Measurements from ENCODE around the gene KCNQ1.

The KCNQ1 gene

DNA sequence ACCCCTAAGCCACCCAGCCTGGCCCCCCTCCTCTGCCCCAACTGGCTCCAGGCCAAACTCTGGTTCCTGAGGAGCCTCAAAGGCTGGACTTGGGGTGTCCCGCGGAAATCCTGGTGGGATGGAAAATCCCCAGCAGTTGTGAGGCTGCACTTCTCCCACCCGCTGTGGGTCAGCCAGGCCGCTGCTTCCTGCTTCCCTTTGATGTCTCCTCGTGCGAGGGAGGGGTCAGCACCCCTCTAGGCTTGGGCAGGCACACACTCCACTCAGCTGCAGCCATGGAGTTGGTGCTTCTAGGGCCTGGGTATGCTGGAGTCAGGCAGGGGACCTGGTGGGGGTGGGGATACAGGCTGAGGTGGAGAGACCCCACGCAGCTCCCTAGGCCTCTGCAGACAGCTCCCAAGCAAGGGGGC is 243.0 kb downstream of the KCNQ1 start:
- Histone ChIP-seq H3F3A (ENCODE audit: low read depth) (no peaks in the 10 kb centered on the region), H3K79me2 (ENCODE audit: insufficient read depth, low read length) (peaks cover 100% of the 10 kb centered on the region), H3K9ac (ENCODE audit: low read depth, low read length, poor library complexity, severe bottlenecking) (no peak overlapping the region), H3K9me2 (replicated peaks; ENCODE audit: low read depth, low read length) (no peaks in the 10 kb centered on the region), H3K9me3 (ENCODE audit: insufficient read depth, low read depth, low read length) (no peaks in the 10 kb centered on the region), H3K36me3 (ENCODE audit: insufficient read depth, low read length) (peaks cover 12% of the 10 kb centered on the region; the same call in 1 of the 2 replicates), H3K4me1 (ENCODE audit: insufficient read depth, low read length, poor library complexity, severe bottlenecking) (peaks cover 52% of the 10 kb centered on the region), H4K20me1 (ENCODE audit: insufficient read depth, low read length, poor library complexity, severe bottlenecking) (peaks cover 58% of the 10 kb centered on the region), H3K27me3 (ENCODE audit: insufficient read depth, low read length, poor library complexity, severe bottlenecking) (no peaks in the 10 kb centered on the region), H2AFZ (ENCODE audit: low read length) (no peak overlapping the region), H3K4me3 (ENCODE audit: low read length, poor library complexity, severe bottlenecking) (no peak overlapping the region), H3K4me2 (ENCODE audit: low read depth, low read length, poor library complexity, severe bottlenecking) (no peak overlapping the region)
- TF ChIP-seq EZH2phosphoT487 (IDR thresholded peaks at IDR 0.05; ENCODE audit: borderline replicate concordance): no peak
- TF ChIP-seq, protein P1, sequence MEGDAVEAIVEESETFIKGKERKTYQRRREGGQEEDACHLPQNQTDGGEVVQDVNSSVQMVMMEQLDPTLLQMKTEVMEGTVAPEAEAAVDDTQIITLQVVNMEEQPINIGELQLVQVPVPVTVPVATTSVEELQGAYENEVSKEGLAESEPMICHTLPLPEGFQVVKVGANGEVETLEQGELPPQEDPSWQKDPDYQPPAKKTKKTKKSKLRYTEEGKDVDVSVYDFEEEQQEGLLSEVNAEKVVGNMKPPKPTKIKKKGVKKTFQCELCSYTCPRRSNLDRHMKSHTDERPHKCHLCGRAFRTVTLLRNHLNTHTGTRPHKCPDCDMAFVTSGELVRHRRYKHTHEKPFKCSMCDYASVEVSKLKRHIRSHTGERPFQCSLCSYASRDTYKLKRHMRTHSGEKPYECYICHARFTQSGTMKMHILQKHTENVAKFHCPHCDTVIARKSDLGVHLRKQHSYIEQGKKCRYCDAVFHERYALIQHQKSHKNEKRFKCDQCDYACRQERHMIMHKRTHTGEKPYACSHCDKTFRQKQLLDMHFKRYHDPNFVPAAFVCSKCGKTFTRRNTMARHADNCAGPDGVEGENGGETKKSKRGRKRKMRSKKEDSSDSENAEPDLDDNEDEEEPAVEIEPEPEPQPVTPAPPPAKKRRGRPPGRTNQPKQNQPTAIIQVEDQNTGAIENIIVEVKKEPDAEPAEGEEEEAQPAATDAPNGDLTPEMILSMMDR (conservative IDR thresholded peaks at IDR 0.05; ENCODE audit: low read length): no peak

GRCh38 chr11:2688381-2689231 is 243.8 kb downstream of the KCNQ1 start:
- H3K27me3 ChIP-seq (ENCODE audit: insufficient read depth, low read length, poor library complexity, severe bottlenecking): no peaks in the 10 kb centered on the region
- peaks cover 66% of the 10 kb centered on the region for H4K20me1 ChIP-seq (ENCODE audit: insufficient read depth, low read length, poor library complexity, severe bottlenecking)
- peaks cover 100% of the 10 kb centered on the region for H3K79me2 ChIP-seq (ENCODE audit: insufficient read depth, low read length)
- H3K4me2 ChIP-seq (ENCODE audit: low read depth, low read length, poor library complexity, severe bottlenecking): peak overlapping the region; percentile 36
- H2AFZ ChIP-seq (ENCODE audit: low read length): no peak overlapping the region
- no peak overlapping the region for H3K4me3 ChIP-seq (ENCODE audit: low read length, poor library complexity, severe bottlenecking)
- no peaks in the 10 kb centered on the region for H3K9me2 ChIP-seq (replicated peaks; ENCODE audit: low read depth, low read length)
- peak overlapping the region; percentile 10 for H3K9ac ChIP-seq (ENCODE audit: low read depth, low read length, poor library complexity, severe bottlenecking)
- TF ChIP-seq, protein P1 (conservative IDR thresholded peaks at IDR 0.05; ENCODE audit: low read length): no peak
- TF ChIP-seq EZH2phosphoT487 (IDR thresholded peaks at IDR 0.05; ENCODE audit: borderline replicate concordance): no peak
- H3K36me3 ChIP-seq (ENCODE audit: insufficient read depth, low read length): peaks cover 12% of the 10 kb centered on the region; the same call in 1 of the 2 replicates
- H3K9me3 ChIP-seq (ENCODE audit: insufficient read depth, low read depth, low read length): no peaks in the 10 kb centered on the region
- H3F3A ChIP-seq (ENCODE audit: low read depth): no peaks in the 10 kb centered on the region
- peaks cover 60% of the 10 kb centered on the region for H3K4me1 ChIP-seq (ENCODE audit: insufficient read depth, low read length, poor library complexity, severe bottlenecking)

DNA sequence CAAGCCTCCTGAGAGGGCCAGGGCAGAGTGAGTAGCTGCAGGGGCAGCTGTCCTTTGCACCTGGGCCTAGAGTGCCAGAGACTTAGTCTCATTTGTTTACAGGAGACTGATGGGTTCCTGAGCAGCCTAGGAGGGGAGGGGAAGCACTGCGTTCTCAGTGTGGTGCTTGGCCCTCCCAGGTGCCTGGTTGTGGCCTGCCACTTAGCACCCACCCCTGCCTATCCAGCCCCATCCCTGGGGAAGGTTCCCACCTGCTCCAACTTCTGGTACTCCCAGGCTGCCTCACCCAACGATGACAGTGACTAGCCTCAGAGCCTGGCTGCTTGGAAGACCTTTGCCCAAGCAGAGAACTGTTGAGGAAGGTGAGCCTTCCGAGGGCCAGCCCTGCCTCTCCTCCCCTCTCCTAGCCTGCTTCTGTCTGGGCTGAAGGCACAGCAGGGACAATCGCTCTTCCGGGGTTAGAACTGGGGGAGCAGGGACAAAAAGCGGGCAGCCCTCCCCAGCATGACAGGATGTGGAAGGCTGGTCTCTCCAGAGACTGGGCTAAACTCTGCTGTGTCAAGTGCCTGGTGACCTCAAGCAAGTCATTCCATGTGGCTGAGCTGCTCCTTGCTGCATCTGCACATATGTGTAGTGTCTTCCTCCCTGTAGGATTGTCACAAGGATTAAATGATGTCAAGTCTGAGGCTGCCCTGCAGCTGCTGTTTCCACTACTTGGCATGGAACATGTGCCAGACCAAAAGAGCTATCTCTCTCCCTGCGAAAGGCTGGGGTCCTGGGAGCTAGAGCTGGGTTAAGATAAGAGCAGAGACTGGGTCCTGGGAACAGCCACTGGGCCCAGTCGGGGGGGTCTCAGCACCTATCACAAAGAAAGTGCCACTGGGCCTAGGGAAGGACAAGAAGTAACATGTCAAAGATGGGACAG is 245.1 kb downstream of the KCNQ1 start:
- Histone ChIP-seq H3K79me2 (ENCODE audit: insufficient read depth, low read length) (peaks cover 100% of the 10 kb centered on the region), H3K4me1 (ENCODE audit: insufficient read depth, low read length, poor library complexity, severe bottlenecking) (peaks cover 73% of the 10 kb centered on the region), H3K9ac (ENCODE audit: low read depth, low read length, poor library complexity, severe bottlenecking) (peak overlapping the region; percentile 3), H3F3A (ENCODE audit: low read depth) (peaks cover 3% of the 10 kb centered on the region), H3K9me2 (replicated peaks; ENCODE audit: low read depth, low read length) (no peaks in the 10 kb centered on the region), H4K20me1 (ENCODE audit: insufficient read depth, low read length, poor library complexity, severe bottlenecking) (peaks cover 69% of the 10 kb centered on the region), H2AFZ (ENCODE audit: low read length) (no peak overlapping the region), H3K9me3 (ENCODE audit: insufficient read depth, low read depth, low read length) (no peaks in the 10 kb centered on the region), H3K4me3 (ENCODE audit: low read length, poor library complexity, severe bottlenecking) (no peak overlapping the region), H3K27me3 (ENCODE audit: insufficient read depth, low read length, poor library complexity, severe bottlenecking) (no peaks in the 10 kb centered on the region), H3K36me3 (ENCODE audit: insufficient read depth, low read length) (peaks cover 6% of the 10 kb centered on the region; the same call in 1 of the 2 replicates), H3K4me2 (ENCODE audit: low read depth, low read length, poor library complexity, severe bottlenecking) (peak overlapping the region; percentile 36)
- TF ChIP-seq EZH2phosphoT487 (IDR thresholded peaks at IDR 0.05; ENCODE audit: borderline replicate concordance): no peak
- TF ChIP-seq, protein P1 (conservative IDR thresholded peaks at IDR 0.05; ENCODE audit: low read length): no peak

All from Loucy (cell line).